ENCODE data around the gene METTL9.

DNA sequence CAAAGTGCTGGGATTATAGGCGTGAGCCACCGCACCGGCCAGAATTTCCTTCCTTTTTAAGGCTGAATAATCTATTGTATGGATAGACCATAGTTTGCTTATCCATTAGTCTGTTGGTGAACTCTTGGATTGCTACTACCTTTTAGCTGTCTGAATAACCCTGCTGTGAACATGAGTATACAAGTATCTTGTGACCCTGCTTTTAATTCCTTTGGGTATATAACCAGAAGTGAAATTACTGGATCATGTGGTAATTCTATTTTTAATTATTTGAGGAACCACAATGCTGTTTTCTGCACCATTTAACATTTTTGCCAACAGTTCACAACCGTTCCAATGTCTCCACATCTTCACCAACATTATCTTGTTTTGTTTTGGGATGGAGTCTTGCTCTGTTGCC lies 59.7 kb downstream of the METTL9 start:
- TF ChIP-seq OSR1 (CRISPR knock-in tag; IDR thresholded peaks at IDR 0.05) = no peak
- no peak for TF ChIP-seq PPARA (CRISPR knock-in tag; IDR thresholded peaks at IDR 0.05; ENCODE audit: borderline replicate concordance)
- TF ChIP-seq CREB5 (CRISPR knock-in tag; IDR thresholded peaks at IDR 0.05; ENCODE audit: low read depth) = no peak
- no peak for TF ChIP-seq ZC3H10 (CRISPR knock-in tag; IDR thresholded peaks at IDR 0.05)
- no peak for TF ChIP-seq ZNF8 (CRISPR knock-in tag; IDR thresholded peaks at IDR 0.05)

Measured in SK-N-SH treated with all-trans-retinoic acid at 6 μM for 48 hours (cell line).